Measurements from ENCODE around the gene RBP5.

- TF ChIP-seq POLR2A (IDR thresholded peaks at IDR 0.05; ENCODE audit: low read length) (no peak), GATA1 (IDR thresholded peaks at IDR 0.05; ENCODE audit: low read depth, low read length) (no peak)
Observed at GRCh38 chr12:7078163-7078562, 50.5 kb downstream of the RBP5 start.

Measured in erythroblast (primary cell).